Activated T-cell treated with anti-CD3 and anti-CD28 coated beads, Interleukin-2, amount 50 U/mL, for 24 hours (primary cell): Measurements from ENCODE around the gene CTXN2.

Experiments used
- DNase-seq: peaks from one replicate; pipeline ENCODE4 v3.0.0-alpha.2; 2020
- H3K27ac Mint-ChIP-seq: 2 replicates; pipeline ENCODE4 v1.8.0; 2020; ENCODE audit warnings: mild to moderate bottlenecking, mixed read lengths
- H3K27me3 Mint-ChIP-seq: 2 replicates; pipeline ENCODE4 v1.8.0; 2020; ENCODE audit warnings: mixed read lengths
- H3K36me3 Mint-ChIP-seq: 2 replicates; pipeline ENCODE4 v1.8.0; 2020; ENCODE audit warnings: low read depth, mixed read lengths
- H3K4me1 Mint-ChIP-seq: 2 replicates; pipeline ENCODE4 v1.8.0; 2020; ENCODE audit warnings: low read depth, mixed read lengths
- H3K4me3 Mint-ChIP-seq: 2 replicates; pipeline ENCODE4 v1.8.0; 2020; ENCODE audit warnings: mild to moderate bottlenecking, moderate library complexity, mixed read lengths
- H3K9me3 Mint-ChIP-seq: 2 replicates; pipeline ENCODE4 v1.8.0; 2020; ENCODE audit warnings: mixed read lengths

The CTXN2 gene

DNA sequence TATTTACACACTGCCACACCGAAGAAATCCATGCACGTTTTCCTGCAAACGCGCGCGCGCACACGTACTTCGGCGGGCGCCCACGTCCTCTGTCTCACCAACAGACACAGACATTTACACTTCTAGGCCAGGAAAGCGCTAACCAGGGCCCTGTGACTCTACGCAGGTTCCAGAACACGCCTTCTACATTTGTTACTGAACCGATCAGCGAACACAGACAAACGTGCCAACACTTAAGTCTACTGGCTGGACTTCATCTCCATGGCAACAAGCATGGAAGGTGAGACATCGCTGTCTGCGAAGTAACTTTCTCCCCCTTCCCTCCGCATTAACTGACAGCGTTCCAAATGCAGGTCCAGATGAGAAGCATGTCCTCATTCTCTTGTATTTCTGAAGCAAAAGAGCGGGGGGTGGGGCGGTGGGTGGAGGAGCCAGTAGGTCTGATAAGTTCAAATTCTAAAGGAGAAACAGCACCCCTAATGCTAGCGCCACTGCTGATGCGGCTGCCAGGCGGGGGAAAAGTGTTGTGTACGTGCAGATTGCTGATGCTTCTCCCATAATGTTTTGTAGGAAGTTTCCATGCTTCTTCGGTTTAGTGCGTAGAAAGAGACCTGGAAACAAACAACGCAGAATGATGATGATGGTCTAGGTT lies at the start of gene CTXN2:
Gene CTXN2 (plus strand): TSS at position 92 of the 652 bp plus-strand sequence. CDS start 9,636 bp downstream, outside the sequence.
- Mint-ChIP-seq H3K27me3 (peaks cover 50% of the 10 kb centered on the region), H3K9me3 (peaks cover 2% of the 10 kb centered on the region), H3K36me3 (no peaks in the 10 kb centered on the region), H3K4me3 (peak within 1 kb of the TSS; percentile 6), H3K4me1 (peaks cover 3% of the 10 kb centered on the region), H3K27ac (no peak within 1 kb of the TSS)
- DNase-seq, result no peak

DNA sequence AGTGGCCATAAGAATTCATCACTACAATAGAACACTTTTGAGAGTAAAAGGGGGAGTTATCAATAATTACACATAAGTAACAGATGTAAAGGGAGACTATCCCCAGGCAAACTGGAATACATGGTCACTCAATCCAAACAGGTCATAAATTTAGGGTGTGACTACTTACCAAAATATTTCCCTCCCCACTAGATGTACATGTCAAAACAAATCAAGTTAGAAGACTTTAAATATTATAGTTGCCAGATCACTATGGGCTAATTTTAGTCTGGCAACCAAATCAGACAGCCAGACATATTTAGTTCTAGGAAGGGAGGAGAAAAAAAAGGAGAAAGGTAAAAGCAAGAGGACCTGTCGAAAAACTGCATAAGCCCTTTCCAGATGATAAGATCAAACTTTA lies 47.6 kb upstream of the CTXN2 start:
- Mint-ChIP-seq H3K36me3 (peaks cover 17% of the 10 kb centered on the region), H3K9me3 (no peaks in the 10 kb centered on the region), H3K4me1 (peaks cover 3% of the 10 kb centered on the region), H3K4me3 (no peak overlapping the region), H3K27me3 (no peaks in the 10 kb centered on the region), H3K27ac (no peak overlapping the region)
- no peak for DNase-seq

DNA sequence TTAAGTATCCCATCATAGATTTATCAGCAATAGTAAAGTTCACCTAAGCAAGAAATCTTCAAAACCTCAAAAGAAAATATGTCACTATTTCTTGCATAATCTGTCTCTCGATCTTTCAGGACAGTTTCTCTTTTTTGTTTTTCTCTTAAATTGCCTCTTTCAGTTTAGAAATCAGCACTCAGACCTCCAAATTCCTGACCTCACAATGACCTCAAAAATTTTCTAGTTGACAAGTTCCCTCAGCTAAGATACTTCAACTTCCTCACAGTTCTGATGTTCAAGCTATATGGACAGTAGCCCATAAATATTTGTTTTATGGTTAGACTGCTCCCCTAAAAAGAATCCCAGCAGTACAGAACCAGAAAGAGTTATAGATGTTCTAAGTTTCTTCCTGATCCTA lies 46.6 kb upstream of the CTXN2 start:
- no peaks in the 10 kb centered on the region for H3K9me3 Mint-ChIP-seq
- no peaks in the 10 kb centered on the region for H3K27me3 Mint-ChIP-seq
- no peak for DNase-seq
- H3K27ac Mint-ChIP-seq, result no peak overlapping the region
- no peak overlapping the region for H3K4me3 Mint-ChIP-seq
- H3K4me1 Mint-ChIP-seq, result peaks cover 3% of the 10 kb centered on the region
- peaks cover 19% of the 10 kb centered on the region for H3K36me3 Mint-ChIP-seq

DNA sequence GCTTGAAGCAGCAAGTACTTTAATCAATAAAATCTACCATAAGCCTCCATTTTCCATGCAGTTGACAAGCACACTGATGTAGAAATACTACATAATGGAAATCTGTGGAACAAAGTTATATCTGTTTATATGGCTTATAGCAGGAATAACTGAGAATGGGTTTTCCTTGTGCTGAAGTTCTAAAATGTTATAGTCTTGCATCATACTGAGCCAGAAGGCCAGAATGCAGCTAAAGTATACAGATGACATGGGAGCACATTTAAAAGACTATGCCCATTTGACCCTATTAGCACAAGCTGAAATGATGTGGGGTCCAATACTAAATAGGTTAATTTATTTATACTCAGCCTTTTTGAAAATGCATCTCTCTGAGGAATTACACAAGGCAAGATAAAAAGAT lies 45.5 kb upstream of the CTXN2 start:
- DNase-seq, result no peak
- no peaks in the 10 kb centered on the region for H3K27me3 Mint-ChIP-seq

DNA sequence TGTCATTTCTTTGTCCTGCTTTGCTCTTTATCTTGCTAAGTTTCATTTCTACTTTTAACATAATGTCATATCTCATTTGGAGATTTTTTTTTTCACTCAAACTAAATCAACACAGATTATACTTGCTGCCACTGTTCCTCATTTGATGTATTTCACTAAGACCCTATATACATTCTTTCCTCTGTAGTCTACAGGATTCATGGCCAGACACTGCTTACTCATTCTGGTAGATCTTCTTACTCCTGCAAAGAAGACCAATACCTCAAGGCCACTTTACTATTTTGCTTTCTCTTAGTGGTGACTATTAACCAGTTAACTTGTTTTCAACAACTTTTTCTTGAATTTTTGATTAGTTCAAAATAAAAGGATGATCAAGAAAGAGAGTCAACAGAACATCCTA lies 44.1 kb upstream of the CTXN2 start:
- Mint-ChIP-seq H3K27me3 (no peaks in the 10 kb centered on the region), H3K4me3 (no peak overlapping the region), H3K4me1 (peaks cover 3% of the 10 kb centered on the region), H3K27ac (no peak overlapping the region), H3K9me3 (no peaks in the 10 kb centered on the region), H3K36me3 (peaks cover 22% of the 10 kb centered on the region)
- DNase-seq, result no peak

More for the DNA sequence above, 45.5 kb upstream of the CTXN2 start:
- Mint-ChIP-seq H3K27ac (no peak overlapping the region), H3K4me1 (peaks cover 3% of the 10 kb centered on the region), H3K4me3 (no peak overlapping the region), H3K36me3 (peaks cover 19% of the 10 kb centered on the region), H3K9me3 (no peaks in the 10 kb centered on the region)

DNA sequence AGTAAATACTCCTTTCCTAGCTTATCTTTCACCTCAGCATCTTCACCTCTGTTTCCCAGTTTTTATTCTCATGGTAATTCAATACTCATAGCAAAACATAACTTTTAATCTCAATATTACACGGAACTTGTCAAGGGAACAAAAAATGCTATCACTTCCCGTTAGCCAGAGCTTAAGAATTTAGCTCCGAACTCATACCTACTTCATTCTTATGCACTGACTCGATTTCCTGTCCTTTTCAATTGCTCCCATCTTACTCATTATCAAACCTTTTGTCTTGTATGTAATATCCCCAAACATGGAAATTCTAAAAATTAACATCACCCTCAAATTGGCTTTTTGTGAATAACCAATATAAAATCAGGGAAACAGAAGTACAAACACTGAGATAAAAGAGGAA lies 41.6 kb upstream of the CTXN2 start:
- peaks cover 2% of the 10 kb centered on the region for H3K4me1 Mint-ChIP-seq
- peaks cover 30% of the 10 kb centered on the region for H3K36me3 Mint-ChIP-seq
- no peaks in the 10 kb centered on the region for H3K27me3 Mint-ChIP-seq
- no peak overlapping the region for H3K4me3 Mint-ChIP-seq
- no peak overlapping the region for H3K27ac Mint-ChIP-seq
- DNase-seq, result no peak
- H3K9me3 Mint-ChIP-seq, result no peaks in the 10 kb centered on the region

DNA sequence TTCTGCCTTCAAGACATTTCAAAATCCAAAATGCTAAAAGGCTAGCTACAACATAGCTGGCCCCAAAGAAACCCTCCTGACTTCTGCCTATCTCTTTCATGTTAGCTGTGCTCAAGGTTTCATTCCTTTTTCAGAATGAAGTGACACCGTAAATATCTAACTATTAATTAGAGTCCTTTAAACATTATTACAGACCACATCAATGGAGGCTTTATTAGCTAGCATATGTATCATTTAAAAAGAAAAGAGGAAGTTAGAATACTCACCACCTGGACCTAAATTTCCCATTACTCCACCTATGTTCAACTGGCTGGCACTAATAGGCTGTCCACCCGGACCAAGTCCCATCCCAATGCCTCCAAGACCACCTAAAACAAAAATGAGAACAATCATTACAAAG lies 37.9 kb upstream of the CTXN2 start:
- Mint-ChIP-seq H3K9me3 (no peaks in the 10 kb centered on the region), H3K36me3 (peaks cover 31% of the 10 kb centered on the region), H3K4me3 (no peak overlapping the region), H3K27me3 (no peaks in the 10 kb centered on the region), H3K4me1 (no peaks in the 10 kb centered on the region), H3K27ac (no peak overlapping the region)
- no peak for DNase-seq

DNA sequence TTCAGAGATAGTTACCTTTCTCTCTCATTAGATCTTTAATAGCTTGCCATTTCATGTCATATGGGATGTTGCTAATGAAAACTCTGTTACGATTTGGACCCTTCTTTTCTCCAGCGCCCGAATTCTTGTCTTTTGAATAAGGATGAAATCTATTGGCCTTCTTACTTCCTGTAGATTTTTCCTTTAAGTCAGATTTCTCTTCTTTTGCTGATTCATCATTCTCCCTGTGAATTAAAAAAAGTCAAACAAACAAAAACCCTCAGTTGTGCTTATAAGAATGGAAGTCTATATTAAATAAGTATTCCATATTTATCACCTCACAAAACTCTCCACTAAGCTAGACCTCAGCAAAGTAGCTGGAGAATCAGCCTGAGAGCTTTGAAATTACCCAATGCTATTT lies 22.8 kb upstream of the CTXN2 start:
- peaks cover 36% of the 10 kb centered on the region for H3K36me3 Mint-ChIP-seq
- DNase-seq, result no peak
- no peak overlapping the region for H3K27ac Mint-ChIP-seq
- peaks cover 6% of the 10 kb centered on the region for H3K9me3 Mint-ChIP-seq
- no peaks in the 10 kb centered on the region for H3K27me3 Mint-ChIP-seq
- H3K4me1 Mint-ChIP-seq, result no peaks in the 10 kb centered on the region
- no peak overlapping the region for H3K4me3 Mint-ChIP-seq

DNA sequence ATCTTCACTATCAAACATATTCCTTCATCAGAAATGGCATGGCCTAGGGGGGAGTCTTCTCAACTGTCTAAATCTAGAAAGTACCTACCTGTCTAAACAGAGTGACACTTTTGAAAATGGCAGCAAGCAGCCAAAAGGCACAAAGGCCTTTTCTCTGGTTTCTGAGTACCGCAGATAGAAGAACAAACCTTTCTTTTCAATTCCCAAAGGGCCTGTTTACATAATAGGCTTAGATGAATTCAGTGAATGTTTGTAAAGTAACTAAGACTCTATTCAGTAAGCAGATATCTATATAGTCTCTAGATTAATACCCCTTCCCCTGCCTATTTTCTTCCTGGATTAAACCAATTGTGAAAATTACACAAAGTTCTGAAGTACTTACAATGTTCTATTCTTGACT lies 20.5 kb upstream of the CTXN2 start:
- no peak for DNase-seq
- Mint-ChIP-seq H3K9me3 (peaks cover 6% of the 10 kb centered on the region), H3K27me3 (peaks cover 2% of the 10 kb centered on the region), H3K36me3 (peaks cover 24% of the 10 kb centered on the region), H3K4me3 (no peak overlapping the region), H3K27ac (no peak overlapping the region), H3K4me1 (peaks cover 7% of the 10 kb centered on the region)

DNA sequence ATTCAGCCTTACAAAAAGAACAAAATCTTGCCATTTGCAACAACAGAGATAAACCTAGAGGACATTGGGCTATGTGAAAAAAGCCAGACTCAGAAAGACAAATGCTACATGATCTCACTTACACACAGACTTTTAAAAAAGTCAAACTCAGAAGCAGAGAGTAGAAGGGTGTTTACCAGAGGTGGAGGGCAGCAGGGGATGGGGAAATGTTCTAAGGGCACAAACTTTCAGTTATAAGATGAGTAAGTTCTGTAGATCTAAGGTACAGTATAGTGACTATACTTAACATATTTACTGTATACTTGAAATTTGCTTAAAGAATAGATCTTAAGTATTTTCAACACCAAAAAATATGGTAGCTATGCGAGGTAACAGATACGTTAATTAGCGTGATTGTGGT lies 16.3 kb upstream of the CTXN2 start:
- H3K27ac Mint-ChIP-seq, result no peak overlapping the region
- peaks cover 6% of the 10 kb centered on the region for H3K9me3 Mint-ChIP-seq
- peaks cover 3% of the 10 kb centered on the region for H3K36me3 Mint-ChIP-seq
- H3K4me1 Mint-ChIP-seq, result peaks cover 20% of the 10 kb centered on the region
- no peak overlapping the region for H3K4me3 Mint-ChIP-seq
- H3K27me3 Mint-ChIP-seq, result peaks cover 17% of the 10 kb centered on the region
- no peak for DNase-seq

DNA sequence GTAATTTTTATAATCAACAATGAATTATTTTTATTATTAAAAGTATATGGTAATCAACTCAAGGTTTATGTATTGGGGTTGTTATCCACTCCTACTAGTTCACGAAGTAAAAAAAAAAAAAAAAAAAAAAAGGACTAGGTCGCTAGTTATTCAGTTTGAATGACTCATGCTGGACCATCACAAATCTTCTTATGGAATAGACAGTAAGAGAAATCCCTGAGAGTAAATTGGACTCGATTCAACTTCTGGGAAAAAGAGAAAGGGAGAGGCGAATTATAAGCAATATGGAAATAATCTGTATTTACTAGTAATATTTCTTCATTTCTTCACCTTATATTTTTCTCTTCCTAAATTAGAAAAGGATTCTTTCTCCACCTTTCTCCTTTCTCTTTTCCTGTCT lies 15.4 kb upstream of the CTXN2 start:
- Mint-ChIP-seq H3K9me3 (peaks cover 6% of the 10 kb centered on the region), H3K4me3 (no peak overlapping the region), H3K4me1 (peaks cover 20% of the 10 kb centered on the region), H3K27ac (no peak overlapping the region), H3K36me3 (peaks cover 3% of the 10 kb centered on the region), H3K27me3 (peaks cover 19% of the 10 kb centered on the region)
- DNase-seq, result no peak

DNA sequence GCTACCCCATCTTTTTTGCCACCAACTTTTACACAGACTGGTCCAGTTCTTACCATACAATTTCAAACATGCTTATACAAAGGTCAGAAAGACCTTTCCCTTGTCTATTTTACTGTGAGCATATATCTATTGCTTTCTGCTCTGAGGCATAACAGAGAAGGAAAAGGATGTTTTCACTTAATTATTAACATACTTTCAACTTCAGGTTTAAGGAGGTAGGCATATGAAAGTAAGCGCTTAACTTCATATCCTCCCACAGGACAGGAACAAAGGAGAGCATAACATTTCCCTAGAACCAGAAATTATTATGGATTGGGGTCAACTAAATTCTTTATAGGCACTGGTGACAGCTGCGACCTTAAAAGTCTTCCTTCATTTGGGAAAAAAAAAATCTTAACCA lies 14.5 kb upstream of the CTXN2 start:
- Mint-ChIP-seq H3K4me3 (peak overlapping the region; percentile 86), H3K36me3 (peaks cover 3% of the 10 kb centered on the region), H3K27ac (no peak overlapping the region), H3K9me3 (peaks cover 5% of the 10 kb centered on the region), H3K27me3 (peaks cover 22% of the 10 kb centered on the region), H3K4me1 (peaks cover 20% of the 10 kb centered on the region)
- DNase-seq, result no peak

DNA sequence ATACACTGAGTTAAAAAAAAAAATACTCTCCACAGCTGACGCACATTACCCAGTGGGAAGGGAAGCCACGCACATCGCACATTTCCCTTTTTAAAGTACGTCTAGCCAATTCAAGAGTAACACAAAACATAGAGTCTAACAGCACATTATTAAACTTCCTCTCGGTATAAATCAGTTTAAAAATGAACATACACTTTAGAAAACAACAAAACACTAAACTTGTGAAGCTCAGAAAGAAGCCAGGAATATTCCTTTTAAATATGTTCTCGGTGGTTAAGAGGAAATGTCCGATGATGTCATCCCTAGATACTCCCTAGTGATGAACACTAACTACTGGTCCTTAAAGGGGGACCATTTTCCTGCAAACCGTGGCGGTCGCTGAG lies 14.1 kb upstream of the CTXN2 start:
- Mint-ChIP-seq H3K27ac (peak overlapping the region; percentile 92), H3K36me3 (peaks cover 3% of the 10 kb centered on the region), H3K4me3 (peak overlapping the region; percentile 86), H3K27me3 (peaks cover 26% of the 10 kb centered on the region), H3K4me1 (peaks cover 20% of the 10 kb centered on the region), H3K9me3 (peaks cover 5% of the 10 kb centered on the region)
- DNase-seq, result no peak

DNA sequence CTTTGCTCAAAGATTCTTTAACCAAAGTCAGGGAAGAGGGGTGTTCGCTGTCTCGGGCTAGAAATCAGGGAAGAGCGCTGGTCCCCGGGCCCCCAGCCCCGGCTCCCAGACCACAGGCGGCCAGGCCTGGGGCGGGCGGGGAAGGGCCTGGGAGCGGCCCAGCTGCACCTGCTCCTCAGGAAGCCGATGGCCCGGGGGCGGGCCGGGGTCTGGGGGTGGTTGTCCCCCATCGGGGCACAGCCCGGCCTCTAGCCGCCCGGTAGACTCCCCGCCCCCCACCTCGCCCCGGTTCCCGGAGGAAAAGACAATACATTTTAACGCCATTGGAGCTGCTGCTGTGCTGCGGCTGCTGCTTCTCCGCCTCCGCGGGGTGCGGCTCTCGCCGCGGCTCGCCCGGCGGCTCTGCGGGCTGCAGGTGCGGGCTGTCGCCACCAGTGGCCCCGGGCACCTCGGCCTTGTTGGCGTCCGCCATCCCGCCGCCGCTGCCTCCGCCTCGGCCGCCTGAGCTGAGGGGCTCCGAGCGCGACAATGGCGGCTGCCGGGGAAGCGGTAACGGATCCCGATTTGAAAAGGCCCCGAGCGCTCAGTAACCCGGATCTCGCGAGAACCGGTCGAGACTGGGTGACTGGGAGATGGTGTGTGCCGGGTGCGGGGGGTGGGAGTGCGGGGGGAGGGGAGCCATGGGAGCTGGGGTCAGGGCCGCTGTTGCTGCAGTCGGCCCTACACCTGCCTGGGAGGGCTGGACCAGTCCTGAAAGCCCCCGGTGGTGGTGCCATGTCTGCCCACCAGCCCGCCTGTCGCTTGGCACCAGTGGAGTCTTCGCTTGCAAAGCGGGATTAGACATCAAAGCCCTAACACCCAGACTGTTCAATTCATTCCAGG lies 13.5 kb upstream of the CTXN2 start, which contains the start of gene MYEF2:
Gene MYEF2 (minus strand): TSS at position 530 of the 882 bp plus-strand sequence. CDS start 58 bp downstream, at position 472.
- Mint-ChIP-seq H3K36me3 (peaks cover 3% of the 10 kb centered on the region), H3K4me1 (peaks cover 20% of the 10 kb centered on the region), H3K9me3 (peaks cover 3% of the 10 kb centered on the region), H3K4me3 (peak within 1 kb of the TSS; percentile 86), H3K27me3 (peaks cover 30% of the 10 kb centered on the region), H3K27ac (peak within 1 kb of the TSS; percentile 92)
- DNase-seq, result peak; percentile 76

DNA sequence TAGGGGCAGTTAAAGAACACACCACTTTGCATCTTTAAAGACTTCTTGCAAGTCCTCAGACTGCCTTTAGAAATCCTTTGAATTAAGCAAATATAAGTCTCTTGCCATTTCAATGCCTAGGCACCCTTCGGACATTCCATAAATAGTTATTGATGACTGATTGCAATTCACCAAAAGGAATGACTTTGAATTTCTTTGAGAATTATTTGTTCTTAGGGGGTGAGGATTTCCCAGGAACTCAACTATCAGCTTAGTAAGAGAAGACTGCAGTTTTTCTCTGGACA lies 12.9 kb upstream of the CTXN2 start:
- H3K27me3 Mint-ChIP-seq, result peaks cover 32% of the 10 kb centered on the region
- H3K9me3 Mint-ChIP-seq, result no peaks in the 10 kb centered on the region
- H3K27ac Mint-ChIP-seq, result no peak overlapping the region
- peak overlapping the region; percentile 55 for H3K4me3 Mint-ChIP-seq
- H3K4me1 Mint-ChIP-seq, result peaks cover 20% of the 10 kb centered on the region
- no peak for DNase-seq
- peaks cover 3% of the 10 kb centered on the region for H3K36me3 Mint-ChIP-seq
